ENCODE measurements around the gene GGACT.

Gene GGACT

GRCh38 chr13:100566543-100566942 lies 22.0 kb downstream of the GGACT start:
- TF ChIP-seq REST (IDR thresholded peaks at IDR 0.05; ENCODE audit: insufficient read depth in 1 of 2, low read depth in 2 of 2, low read length in 2 of 2) = no peak
- no peak for TF ChIP-seq SIN3A (IDR thresholded peaks at IDR 0.05; ENCODE audit: borderline replicate concordance, insufficient read depth, low read length)
- TF ChIP-seq FOXP2 (optimal IDR thresholded peaks at IDR 0.05; ENCODE audit: borderline replicate concordance, extremely low read depth, extremely low read length, insufficient read depth) = no peak
- TF ChIP-seq TAF1 (IDR thresholded peaks at IDR 0.05; ENCODE audit: borderline replicate concordance, insufficient read depth, low read length) = no peak
- no peak for TF ChIP-seq POLR2AphosphoS5 (IDR thresholded peaks at IDR 0.05; ENCODE audit: low read depth, low read length)

GRCh38 chr13:100565286-100565685 lies 23.3 kb downstream of the GGACT start:
- no peak for TF ChIP-seq FOXP2 (optimal IDR thresholded peaks at IDR 0.05; ENCODE audit: borderline replicate concordance, extremely low read depth, extremely low read length, insufficient read depth)
- TF ChIP-seq REST (IDR thresholded peaks at IDR 0.05; ENCODE audit: insufficient read depth in 1 of 2, low read depth in 2 of 2, low read length in 2 of 2) = no peak
- no peak for TF ChIP-seq TAF1 (IDR thresholded peaks at IDR 0.05; ENCODE audit: borderline replicate concordance, insufficient read depth, low read length)
- TF ChIP-seq POLR2AphosphoS5 (IDR thresholded peaks at IDR 0.05; ENCODE audit: low read depth, low read length) = no peak
- no peak for TF ChIP-seq SIN3A (IDR thresholded peaks at IDR 0.05; ENCODE audit: borderline replicate concordance, insufficient read depth, low read length)

- no peak for TF ChIP-seq FOXP2 (optimal IDR thresholded peaks at IDR 0.05; ENCODE audit: borderline replicate concordance, extremely low read depth, extremely low read length, insufficient read depth)
- TF ChIP-seq REST (IDR thresholded peaks at IDR 0.05; ENCODE audit: insufficient read depth in 1 of 2, low read depth in 2 of 2, low read length in 2 of 2) = no peak
- no peak for TF ChIP-seq TAF1 (IDR thresholded peaks at IDR 0.05; ENCODE audit: borderline replicate concordance, insufficient read depth, low read length)
- TF ChIP-seq SIN3A (IDR thresholded peaks at IDR 0.05; ENCODE audit: borderline replicate concordance, insufficient read depth, low read length) = no peak
- TF ChIP-seq POLR2AphosphoS5 (IDR thresholded peaks at IDR 0.05; ENCODE audit: low read depth, low read length) = no peak
Observed at GRCh38 chr13:100564444-100565223, 24.0 kb downstream of the GGACT start.

GRCh38 chr13:100563779-100564178 lies 24.8 kb downstream of the GGACT start:
- TF ChIP-seq SIN3A (IDR thresholded peaks at IDR 0.05; ENCODE audit: borderline replicate concordance, insufficient read depth, low read length) = no peak
- TF ChIP-seq TAF1 (IDR thresholded peaks at IDR 0.05; ENCODE audit: borderline replicate concordance, insufficient read depth, low read length) = no peak
- no peak for TF ChIP-seq REST (IDR thresholded peaks at IDR 0.05; ENCODE audit: insufficient read depth in 1 of 2, low read depth in 2 of 2, low read length in 2 of 2)
- no peak for TF ChIP-seq FOXP2 (optimal IDR thresholded peaks at IDR 0.05; ENCODE audit: borderline replicate concordance, extremely low read depth, extremely low read length, insufficient read depth)
- no peak for TF ChIP-seq POLR2AphosphoS5 (IDR thresholded peaks at IDR 0.05; ENCODE audit: low read depth, low read length)
